RWPE2 (cell line): ENCODE results near the gene DIAPH3.

Experiments used
- ATAC-seq: fragments of 200-7000 bp; cut with Tn5 transposase; 3 replicates; pipeline ENCODE4 v1.9.1; 2021; ENCODE audit warnings: low read depth
- DNase-seq: peaks from one replicate; pipeline ENCODE4 v3.0.0-alpha.2; 2020; ENCODE audit warnings: low spot score
- H3K27ac ChIP-seq: fragments of 450-650 bp; 2 replicates; pipeline ENCODE4 v1.5.1; 2017; ENCODE audit warnings: mild to moderate bottlenecking; ENCODE audit not compliant: poor library complexity, severe bottlenecking
- H3K27me3 ChIP-seq: fragments of 250-450 bp; sonication (Bioruptor Pico); 2 replicates; pipeline ENCODE4 v1.5.1; 2021; ENCODE audit warnings: mild to moderate bottlenecking, moderate library complexity; ENCODE audit not compliant: insufficient read depth, poor library complexity, severe bottlenecking
- H3K36me3 ChIP-seq: fragments of 250-450 bp; sonication (Bioruptor Pico); 2 replicates; pipeline ENCODE4 v1.5.1; 2020; ENCODE audit warnings: low read depth, mild to moderate bottlenecking, moderate library complexity
- H3K4me1 ChIP-seq: fragments of 250-450 bp; sonication (Bioruptor Pico); 2 replicates; pipeline ENCODE4 v1.5.1; 2021; ENCODE audit warnings: mild to moderate bottlenecking, moderate library complexity; ENCODE audit not compliant: insufficient read depth, poor library complexity, severe bottlenecking
- H3K4me3 ChIP-seq: fragments of 250-450 bp; sonication (Bioruptor Pico); 2 replicates; pipeline ENCODE4 v1.5.1; 2021; ENCODE audit warnings: mild to moderate bottlenecking, moderate library complexity; ENCODE audit not compliant: severe bottlenecking
- H3K9me3 ChIP-seq: fragments of 250-450 bp; sonication (Bioruptor Pico); 2 replicates; pipeline ENCODE4 v1.5.1; 2021; ENCODE audit warnings: mild to moderate bottlenecking, moderate library complexity; ENCODE audit not compliant: severe bottlenecking
- CTCF ChIP-seq: fragments of 450-650 bp; IDR thresholded peaks from one replicate; pipeline ENCODE4 v1.5.1; 2017; ENCODE audit warnings: mild to moderate bottlenecking, moderate library complexity; ENCODE audit not compliant: poor library complexity, severe bottlenecking

Gene DIAPH3

GRCh38 chr13:59801107-59801880 is 362.4 kb downstream of the DIAPH3 start:
- Histone ChIP-seq H3K27me3 (no peaks in the 10 kb centered on the region), H3K9me3 (no peaks in the 10 kb centered on the region), H3K27ac (no peak overlapping the region), H3K4me1 (no peaks in the 10 kb centered on the region), H3K4me3 (no peak overlapping the region), H3K36me3 (no peaks in the 10 kb centered on the region)
- DNase-seq: no peak
- no peak for TF ChIP-seq CTCF
- no peak for ATAC-seq

DNA sequence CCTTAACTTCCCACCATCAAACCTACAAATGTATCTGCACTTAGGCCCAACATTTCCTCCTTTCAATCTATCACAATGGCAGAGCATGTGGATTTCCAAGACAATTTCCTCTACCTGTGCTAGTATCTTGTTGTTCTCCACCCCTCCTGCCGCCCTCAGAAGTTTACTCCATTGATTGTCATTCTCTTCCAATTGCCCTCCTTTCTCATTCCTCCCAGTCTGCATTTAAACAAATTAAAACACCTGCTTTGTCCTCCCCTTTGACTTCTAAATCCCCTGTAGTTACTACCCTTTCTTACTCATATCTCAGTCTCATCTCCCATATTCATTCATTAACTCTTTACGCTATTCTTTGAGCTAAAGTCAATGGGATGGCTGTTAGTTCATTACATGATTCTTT is 370.6 kb downstream of the DIAPH3 start:
- H3K4me3 ChIP-seq: no peak overlapping the region
- ATAC-seq (no peak), DNase-seq (no peak)
- H3K36me3 ChIP-seq: no peaks in the 10 kb centered on the region
- H3K4me1 ChIP-seq: no peaks in the 10 kb centered on the region
- H3K27ac ChIP-seq: no peak overlapping the region
- TF ChIP-seq CTCF: no peak
- H3K27me3 ChIP-seq: no peaks in the 10 kb centered on the region
- H3K9me3 ChIP-seq: no peaks in the 10 kb centered on the region

- no peak for TF ChIP-seq CTCF
- no peak for ATAC-seq
- DNase-seq: no peak
- Histone ChIP-seq H3K9me3 (no peaks in the 10 kb centered on the region), H3K27me3 (no peaks in the 10 kb centered on the region), H3K27ac (no peak overlapping the region), H3K4me1 (no peaks in the 10 kb centered on the region), H3K36me3 (no peaks in the 10 kb centered on the region), H3K4me3 (no peak overlapping the region)
These were observed 373.1 kb downstream of the DIAPH3 start for GRCh38 chr13:59790626-59791025.

DNA sequence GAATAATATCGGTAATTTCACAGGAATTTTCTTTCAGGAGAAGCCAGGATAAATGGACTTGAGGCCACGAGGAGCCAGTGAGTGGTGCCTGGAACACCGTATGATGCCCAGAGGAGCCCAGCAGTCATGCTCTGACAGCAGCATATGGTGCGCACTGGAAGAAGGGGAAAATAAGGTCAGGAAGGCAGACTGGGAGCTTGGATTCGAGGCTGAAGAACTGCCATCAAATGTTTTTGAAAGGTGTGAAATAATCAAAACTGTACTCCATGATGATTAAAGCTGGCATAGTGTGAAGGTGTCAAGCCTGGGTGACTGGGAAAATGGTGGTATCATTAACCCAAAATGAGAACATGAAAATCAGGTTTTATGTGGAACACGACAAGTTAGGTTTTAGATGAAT is 374.2 kb downstream of the DIAPH3 start:
- H3K27me3 ChIP-seq: no peaks in the 10 kb centered on the region
- no peak overlapping the region for H3K27ac ChIP-seq
- H3K36me3 ChIP-seq: no peaks in the 10 kb centered on the region
- DNase-seq: no peak
- H3K4me1 ChIP-seq: no peaks in the 10 kb centered on the region
- no peaks in the 10 kb centered on the region for H3K9me3 ChIP-seq
- ATAC-seq: no peak
- no peak overlapping the region for H3K4me3 ChIP-seq
- TF ChIP-seq CTCF: no peak

DNA sequence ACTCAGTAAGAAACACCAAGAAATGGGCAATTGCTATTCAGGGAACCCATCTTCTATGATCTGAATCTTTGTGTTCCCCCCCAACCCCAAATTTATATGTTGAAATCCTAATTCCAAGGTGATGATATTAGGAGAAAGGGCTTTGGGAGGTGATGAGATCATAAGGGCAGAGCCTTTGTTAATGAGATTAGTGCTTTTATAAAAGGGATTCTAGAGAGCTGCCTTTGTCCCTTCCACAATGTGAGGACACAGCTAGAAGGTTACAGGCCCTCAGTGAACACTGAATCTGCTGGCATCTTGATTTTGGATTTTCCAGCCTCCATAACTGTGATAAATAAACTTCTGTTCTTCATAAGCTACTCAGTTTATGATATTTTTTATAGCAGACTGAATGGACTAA is 376.0 kb downstream of the DIAPH3 start:
- no peak overlapping the region for H3K27ac ChIP-seq
- H3K9me3 ChIP-seq: no peaks in the 10 kb centered on the region
- H3K27me3 ChIP-seq: no peaks in the 10 kb centered on the region
- TF ChIP-seq CTCF: no peak
- DNase-seq (no peak), ATAC-seq (no peak)
- H3K4me3 ChIP-seq: no peak overlapping the region
- no peaks in the 10 kb centered on the region for H3K36me3 ChIP-seq
- H3K4me1 ChIP-seq: no peaks in the 10 kb centered on the region
